ENCODE measurements around the gene PODXL.
A peak's percentile ranks its signal among the peaks of the same experiment; 100 is the strongest.

The PODXL gene

DNA sequence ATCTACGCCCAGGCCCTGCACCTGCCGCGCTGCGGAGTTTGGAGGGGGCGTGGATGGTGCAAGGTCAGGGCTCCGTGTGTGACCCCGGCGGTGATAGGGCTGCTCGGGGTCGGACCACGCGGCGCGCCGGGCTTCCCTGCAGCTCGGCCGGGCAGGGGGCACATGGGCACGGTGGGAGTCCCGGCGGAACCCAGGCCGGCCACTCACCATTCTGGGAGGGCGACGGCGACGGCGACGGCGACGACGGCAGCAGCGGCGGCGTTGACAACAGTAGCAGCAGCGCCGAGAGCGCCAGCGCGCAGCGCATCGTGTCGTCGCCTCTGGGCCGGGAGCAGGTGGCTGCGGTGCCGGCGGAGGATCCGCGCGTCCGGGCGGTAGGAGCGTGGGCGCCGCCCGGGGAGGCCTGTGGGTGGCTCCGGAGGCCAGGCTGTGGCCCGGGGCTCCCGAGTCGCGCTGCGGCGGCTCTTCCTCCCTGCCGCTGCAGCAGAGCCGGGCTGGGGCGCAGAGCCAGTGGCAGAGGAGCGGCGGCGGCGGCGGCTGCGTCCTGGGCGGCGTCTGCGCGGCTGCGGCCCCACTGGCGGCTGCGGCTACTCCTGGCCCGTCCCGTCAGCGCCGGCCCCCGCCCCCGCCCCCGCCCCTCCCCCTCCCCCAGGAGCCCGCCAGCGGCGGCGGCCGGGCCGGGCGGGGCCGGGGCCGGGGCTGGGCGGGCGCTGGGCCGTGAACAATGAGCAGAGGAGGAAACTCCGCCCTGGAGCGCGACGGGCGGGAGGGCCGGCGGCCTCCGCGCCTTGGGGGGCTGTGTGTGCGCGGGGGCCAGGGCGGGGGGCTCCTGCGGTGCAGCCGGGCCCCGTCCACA is at the start of gene PODXL:
Gene PODXL, minus strand, starts transcription at position 576 of the 856 bp plus-strand sequence. Its CDS starts 269 bp downstream, at position 307.
- DNase-seq, result peak; percentile 73

GRCh38 chr7:131605280-131605878 is 49.0 kb upstream of the PODXL start:
- peak; percentile 35 for DNase-seq

DNA sequence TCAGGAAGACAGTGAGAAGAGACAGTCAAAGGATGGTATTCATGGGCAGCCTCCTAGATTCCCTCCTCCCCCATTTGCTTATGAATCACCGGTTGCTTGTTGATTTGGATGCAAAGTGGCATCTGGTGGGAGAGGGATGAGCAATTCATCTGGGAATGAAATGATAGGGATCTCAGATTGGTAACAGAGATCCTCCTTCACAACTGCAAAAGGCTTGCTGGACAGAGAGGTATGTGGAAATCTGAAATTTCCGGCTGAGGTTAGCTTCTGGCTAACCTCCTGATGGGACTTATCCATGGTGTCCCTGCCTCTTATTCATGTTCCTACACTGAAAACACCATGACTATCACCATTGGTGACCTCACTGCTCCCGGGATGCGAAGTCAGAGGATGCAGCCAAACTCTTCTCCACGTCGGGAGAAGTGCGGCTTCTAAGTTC is 48.4 kb upstream of the PODXL start:
- DNase-seq, result peak; percentile 97

- no peak for DNase-seq
Measured at GRCh38 chr7:131603932-131604331, 47.5 kb upstream of the PODXL start.

- no peak for DNase-seq
Measured at GRCh38 chr7:131602994-131603372, 46.6 kb upstream of the PODXL start.

DNA sequence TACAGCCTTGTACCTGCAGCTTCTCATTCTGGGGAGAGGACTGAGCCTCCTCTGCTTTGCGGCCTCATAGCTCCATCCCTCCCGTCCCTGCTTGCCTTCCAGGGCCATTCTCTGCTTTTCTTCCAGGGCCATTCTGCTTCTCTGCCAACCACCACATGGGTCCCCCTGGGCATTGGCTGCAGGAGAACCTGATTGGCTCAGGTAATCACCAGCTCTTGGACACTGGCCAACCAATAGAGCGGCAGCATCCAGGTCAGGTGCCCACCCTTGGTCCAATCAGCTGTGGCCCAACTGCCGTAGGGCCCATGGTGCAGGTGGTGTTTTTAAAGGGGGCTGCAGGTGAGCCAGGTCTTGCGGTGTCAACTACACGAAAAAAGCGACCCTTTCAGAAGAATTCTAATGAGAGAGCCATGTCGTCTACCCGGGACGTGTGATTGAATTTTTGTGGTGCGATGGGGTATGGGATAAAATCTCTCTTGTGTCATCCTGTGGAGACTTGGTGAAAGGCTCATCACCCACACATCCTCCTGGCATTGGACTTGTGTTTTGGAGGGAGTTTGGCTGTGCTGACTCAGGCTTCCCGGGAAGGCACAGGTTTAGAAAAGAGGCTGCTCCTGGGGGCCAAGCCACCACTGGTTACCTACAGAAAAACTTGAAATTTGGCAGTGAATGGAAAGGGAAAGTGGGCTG is 46.0 kb upstream of the PODXL start:
- DNase-seq, result peak; percentile 56

DNA sequence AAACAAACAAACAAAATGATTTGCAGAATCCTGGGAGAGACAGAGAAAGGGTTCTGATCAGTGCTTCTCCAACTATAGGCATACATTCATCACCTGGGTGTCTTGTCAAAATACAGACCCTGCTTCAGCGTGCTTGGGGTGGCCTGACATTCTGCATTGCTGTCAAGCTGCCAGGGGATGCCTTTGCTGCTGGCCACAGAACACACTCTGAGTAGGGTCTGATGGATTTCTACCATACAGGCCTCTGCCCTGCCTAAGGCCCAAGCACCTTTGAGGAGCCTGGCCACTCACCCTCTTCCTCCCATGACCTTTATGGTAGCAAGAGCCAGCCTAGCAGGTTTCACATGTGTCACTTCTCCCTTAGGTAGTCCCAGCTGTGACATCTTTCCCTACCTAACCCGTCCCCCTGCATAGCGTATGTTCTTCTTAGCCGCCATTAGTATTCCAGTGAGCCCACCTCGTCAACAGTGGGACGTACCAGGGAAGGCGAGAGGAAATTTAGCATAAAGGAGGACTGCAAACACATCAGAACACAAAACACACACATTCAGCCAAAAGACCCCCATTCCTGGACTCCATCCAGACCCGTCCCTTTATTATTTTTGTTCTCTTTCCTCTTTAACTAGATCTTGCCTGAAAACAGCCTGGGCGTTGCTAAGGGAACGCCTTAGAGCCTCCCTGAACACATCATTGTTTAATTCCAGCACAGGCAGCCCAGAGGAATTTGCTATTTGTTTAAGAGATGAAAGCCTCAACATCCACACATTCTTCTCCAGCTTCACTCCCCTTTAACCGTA is 43.9 kb upstream of the PODXL start:
- no peak for DNase-seq

DNA sequence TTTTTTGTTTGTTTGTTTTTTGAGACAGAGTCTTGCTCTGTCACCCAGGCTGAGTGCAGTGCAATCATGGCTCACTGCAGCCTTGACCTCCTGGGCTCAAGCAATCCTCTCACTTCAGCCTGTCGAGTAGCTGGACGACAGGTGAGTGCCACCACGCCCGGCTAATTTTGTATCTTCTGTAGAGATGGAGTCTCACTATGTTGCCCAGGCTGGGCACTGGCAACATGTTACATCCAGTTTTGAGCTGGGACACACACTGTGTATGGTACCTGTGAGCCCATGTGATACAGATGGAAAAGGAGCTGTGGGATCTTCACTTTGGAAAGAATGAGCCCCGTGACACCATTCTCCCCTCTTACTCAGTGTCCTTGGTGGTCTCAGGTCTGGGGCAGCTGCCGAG is 40.4 kb upstream of the PODXL start:
- no peak for DNase-seq

GRCh38 chr7:131595699-131596098 is 39.3 kb upstream of the PODXL start:
- DNase-seq, result no peak

DNA sequence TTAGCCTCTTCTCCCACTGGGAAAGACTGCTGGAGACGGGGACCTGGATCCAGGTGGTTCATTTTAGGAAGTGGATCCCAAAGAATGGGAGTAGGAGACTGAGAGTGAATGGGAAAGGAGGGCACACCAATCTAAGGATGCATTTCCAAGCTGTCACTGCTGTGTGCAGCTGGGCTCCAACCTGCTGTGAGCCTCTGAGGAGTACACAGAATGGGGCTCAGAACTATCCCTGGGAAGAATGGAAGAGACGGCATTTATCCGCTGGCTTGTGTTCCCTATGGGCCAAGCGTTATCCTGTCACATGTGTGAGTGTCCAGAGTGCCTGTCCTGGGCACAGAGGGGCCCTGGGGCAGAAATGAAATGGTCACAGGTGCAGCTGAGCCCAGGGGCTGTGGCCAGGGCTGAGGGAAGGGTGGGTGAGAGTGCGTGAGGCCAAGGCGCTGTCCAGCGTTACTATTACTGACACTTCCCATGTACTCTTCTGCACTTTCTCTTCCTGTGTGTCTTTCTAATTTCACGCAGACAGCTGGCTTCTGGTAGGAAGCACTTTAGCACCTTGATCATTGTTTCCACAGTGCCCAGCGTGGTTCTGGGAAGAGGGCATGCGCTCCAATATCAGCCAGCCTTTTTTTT is 35.4 kb upstream of the PODXL start:
- DNase-seq, result no peak

GRCh38 chr7:131587315-131587923 is 31.0 kb upstream of the PODXL start:
- DNase-seq, result no peak

DNA sequence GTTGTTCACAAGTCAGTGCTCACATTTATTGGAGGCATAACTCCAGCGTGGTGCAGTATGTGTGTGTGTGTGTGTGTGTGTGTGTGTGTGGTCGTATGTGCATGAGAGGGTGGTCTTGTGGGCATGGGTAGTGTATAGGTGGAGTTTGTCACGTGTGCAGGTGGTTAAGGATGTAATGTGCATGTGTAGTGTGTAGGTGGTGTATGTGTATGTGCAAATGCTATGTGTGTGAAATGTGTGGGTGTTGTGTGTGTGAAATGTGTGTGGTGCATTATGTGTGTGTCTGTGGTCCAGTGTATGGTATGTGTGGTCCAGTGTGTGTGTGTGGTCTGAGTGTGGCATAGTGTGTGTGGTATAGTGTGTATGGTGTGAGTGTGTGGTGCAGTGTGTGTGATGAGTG is 30.3 kb upstream of the PODXL start:
- no peak for DNase-seq

GRCh38 chr7:131586259-131586658 is 29.8 kb upstream of the PODXL start:
- no peak for DNase-seq

- peak; percentile 25 for DNase-seq
Measured at GRCh38 chr7:131583430-131583829, 27.0 kb upstream of the PODXL start.

DNA sequence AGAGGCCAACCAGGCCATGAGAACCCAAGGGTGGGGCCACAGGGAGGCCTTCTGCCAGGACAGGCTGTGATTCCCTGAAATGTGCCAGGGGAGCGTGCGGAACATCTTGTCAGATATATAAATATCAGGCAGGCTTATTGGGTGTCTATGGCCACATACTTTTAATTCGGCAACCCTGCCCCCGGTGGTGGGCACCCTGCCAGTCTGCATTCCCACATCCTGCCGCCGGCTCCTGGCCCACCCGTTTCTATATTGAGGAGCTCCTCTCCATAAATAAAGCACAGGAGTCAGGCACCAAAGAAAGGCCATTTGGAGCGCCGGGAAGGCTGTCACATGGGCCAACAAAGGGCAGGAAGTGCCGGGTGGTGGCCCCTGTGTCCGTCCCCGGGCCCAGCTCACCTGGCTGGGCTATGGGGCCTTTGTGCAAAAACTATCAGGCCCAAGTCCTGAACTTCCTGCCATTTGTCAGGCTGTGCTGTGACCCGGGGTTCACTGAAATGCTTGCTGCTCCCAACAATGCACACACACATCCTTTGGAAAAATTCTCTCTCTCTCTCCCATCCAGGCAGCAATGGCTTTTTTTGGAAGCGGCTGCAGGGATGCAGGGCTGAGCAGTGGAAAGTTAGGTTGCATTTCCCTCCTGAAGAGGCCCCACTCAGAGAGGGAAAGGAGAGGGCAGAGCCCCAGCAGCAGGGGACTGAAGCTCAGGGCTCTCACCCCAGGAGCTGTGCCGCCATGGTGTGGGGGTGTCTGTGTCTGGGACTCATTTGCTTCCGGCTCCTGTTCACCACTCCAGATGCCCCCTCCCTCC is 25.0 kb upstream of the PODXL start:
- no peak for DNase-seq

DNA sequence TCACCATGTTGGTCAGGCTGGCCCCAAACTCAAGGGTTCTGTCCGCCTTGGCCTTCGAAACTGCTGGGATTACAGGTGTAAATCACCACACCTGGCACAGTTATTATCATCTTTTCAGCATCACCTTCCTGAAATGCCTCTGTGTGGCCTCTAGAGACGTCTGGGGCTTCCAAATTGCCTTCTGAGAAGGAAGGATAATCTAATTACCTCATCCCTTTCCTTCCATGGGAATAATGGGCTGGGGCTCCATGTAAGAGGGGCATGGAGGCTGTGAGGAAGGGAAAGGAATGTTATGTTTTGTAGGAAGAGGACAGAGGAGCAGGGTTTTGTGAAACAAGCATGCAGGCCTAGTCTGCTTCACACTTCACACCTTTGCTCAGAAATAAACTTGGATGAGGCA is 22.2 kb upstream of the PODXL start:
- no peak for DNase-seq

- DNase-seq, result peak; percentile 37
Measured at GRCh38 chr7:131574741-131575140, 18.3 kb upstream of the PODXL start.

DNA sequence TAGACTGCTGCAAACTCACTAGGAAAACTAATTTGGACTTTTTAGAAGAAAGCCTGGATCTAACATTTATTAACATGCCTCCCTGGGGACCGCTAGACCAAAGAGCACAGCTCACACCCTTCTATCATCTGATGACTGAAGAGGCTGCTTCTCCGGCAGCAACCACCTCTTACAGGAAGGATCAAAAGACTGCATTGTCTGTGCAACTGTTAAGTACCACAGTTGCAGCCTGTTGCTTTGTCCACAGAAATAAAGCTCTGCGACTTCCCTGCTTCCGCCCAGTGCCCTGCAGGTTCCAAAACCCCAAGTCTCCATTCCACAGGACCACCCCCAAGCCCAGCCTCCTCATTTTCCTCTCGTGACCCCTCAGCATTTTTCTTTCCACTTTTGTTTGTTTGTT is 14.0 kb upstream of the PODXL start:
- DNase-seq, result no peak

GRCh38 chr7:131568970-131569369 is 12.5 kb upstream of the PODXL start:
- no peak for DNase-seq

- DNase-seq, result no peak
Measured at GRCh38 chr7:131568510-131568909, 12.1 kb upstream of the PODXL start.

- no peak for DNase-seq
Measured at GRCh38 chr7:131564640-131565039, 8.2 kb upstream of the PODXL start.
